Measurements from ENCODE around the gene GPR61. TPM values are rescaled to one million over a fixed set of nuclear protein-coding genes. Genes with fewer than 3 reads are reported as not detected.

The GPR61 gene
- total RNA-seq, 1 donor from 2014 or later = not detected

GRCh38 chr1:109493227-109493626, 46.4 kb upstream of the GPR61 start:
- Histone ChIP-seq H3K9me3 (no peaks in the 10 kb centered on the region), H3K36me3 (peaks cover 46% of the 10 kb centered on the region), H3K27ac (peak overlapping the region; percentile 81), H3K4me1 (peaks cover 18% of the 10 kb centered on the region), H3K27me3 (ENCODE audit: low read depth) (no peaks in the 10 kb centered on the region), H3K4me3 (no peak overlapping the region)
- intact Hi-C loops (cut with DNase I) = no loop called here
- no peak for TF ChIP-seq CTCF (IDR thresholded peaks at IDR 0.05)
- DNase-seq = no peak
- no peak for ATAC-seq

GRCh38 chr1:109493805-109494539, 45.7 kb upstream of the GPR61 start, which contains the start of gene CYB561D1:
Gene CYB561D1, plus strand, starts transcription at chr1:109494094. Its CDS starts 46 bp downstream, at chr1:109494140.
- peak within 1 kb of the TSS; percentile 81 for H3K27ac ChIP-seq
- intact Hi-C loops (cut with DNase I) = no loop called here
- peak; percentile 96 to 97 for ATAC-seq
- peaks cover 41% of the 10 kb centered on the region for H3K36me3 ChIP-seq
- peak within 1 kb of the TSS; percentile 94 for H3K4me3 ChIP-seq
- H3K4me1 ChIP-seq = peaks cover 24% of the 10 kb centered on the region
- H3K9me3 ChIP-seq = no peaks in the 10 kb centered on the region
- peak; percentile 92 for DNase-seq
- H3K27me3 ChIP-seq (ENCODE audit: low read depth) = no peaks in the 10 kb centered on the region
- TF ChIP-seq CTCF (IDR thresholded peaks at IDR 0.05) = peak; percentile 91

GRCh38 chr1:109495738-109496137, 43.9 kb upstream of the GPR61 start:
- H3K4me3 ChIP-seq = no peak overlapping the region
- TF ChIP-seq CTCF (IDR thresholded peaks at IDR 0.05) = no peak
- no peaks in the 10 kb centered on the region for H3K27me3 ChIP-seq (ENCODE audit: low read depth)
- H3K4me1 ChIP-seq = peaks cover 42% of the 10 kb centered on the region
- no peak for ATAC-seq
- H3K27ac ChIP-seq = no peak overlapping the region
- peaks cover 35% of the 10 kb centered on the region for H3K36me3 ChIP-seq
- no peak for DNase-seq
- intact Hi-C loops (cut with DNase I) = loop anchor here (5.0 kb wide), 1 partner anchor 37 kb away; no protein-coding TSS in a partner anchor
- no peaks in the 10 kb centered on the region for H3K9me3 ChIP-seq

- H3K4me3 ChIP-seq = no peak overlapping the region
- H3K27ac ChIP-seq = no peak overlapping the region
- H3K27me3 ChIP-seq (ENCODE audit: low read depth) = no peaks in the 10 kb centered on the region
- peaks cover 40% of the 10 kb centered on the region for H3K36me3 ChIP-seq
- no peaks in the 10 kb centered on the region for H3K9me3 ChIP-seq
- TF ChIP-seq CTCF (IDR thresholded peaks at IDR 0.05) = no peak
- intact Hi-C loops (cut with DNase I) = loop anchor here (5.0 kb wide), 1 partner anchor 35 kb away; no protein-coding TSS in a partner anchor
- ATAC-seq (no peak), DNase-seq (no peak)
- H3K4me1 ChIP-seq = peaks cover 58% of the 10 kb centered on the region
Observed at GRCh38 chr1:109497449-109498160, 42.1 kb upstream of the GPR61 start.

- Histone ChIP-seq H3K4me3 (no peak overlapping the region), H3K36me3 (peaks cover 40% of the 10 kb centered on the region), H3K27ac (no peak overlapping the region), H3K9me3 (no peaks in the 10 kb centered on the region), H3K27me3 (ENCODE audit: low read depth) (no peaks in the 10 kb centered on the region), H3K4me1 (peaks cover 61% of the 10 kb centered on the region)
- TF ChIP-seq CTCF (IDR thresholded peaks at IDR 0.05) = peak; percentile 43
- intact Hi-C loops (cut with DNase I) = loop anchor here (5.0 kb wide), 1 partner anchor 34 kb away; no protein-coding TSS in a partner anchor
- DNase-seq = no peak
- no peak for ATAC-seq
Observed at GRCh38 chr1:109498161-109498801, 41.4 kb upstream of the GPR61 start.
